GM19468 (cell line): ENCODE results near the gene EIF2AK2.

ENCODE experiments used
- ATAC-seq: cut with Tn5 transposase; IDR thresholded peaks from one replicate; pipeline ENCODE4 v1.9.1; 2021; ENCODE audit warnings: mild to moderate bottlenecking, moderate library complexity, moderate number of reproducible peaks; ENCODE audit not compliant: unreplicated experiment; ENCODE audit errors: extremely low read depth

EIF2AK2 gene

GRCh38 chr2:37173741-37174140 lies 17.0 kb upstream of the EIF2AK2 start:
- ATAC-seq: no peak

DNA sequence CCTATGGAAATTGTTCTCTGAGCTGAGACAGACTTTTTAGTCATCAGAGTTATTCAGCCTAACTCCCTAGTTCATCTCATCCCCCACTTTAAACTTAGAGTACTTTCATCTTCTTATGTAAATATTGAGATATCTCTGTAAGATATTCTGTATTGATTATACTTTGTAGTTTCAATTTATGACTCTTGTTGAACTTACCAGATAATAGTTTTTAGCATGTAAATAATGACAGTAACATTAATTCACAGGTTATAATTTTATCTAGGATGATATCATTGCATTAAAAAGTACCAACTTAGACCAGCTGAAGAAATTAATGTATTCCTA lies 14.8 kb upstream of the EIF2AK2 start:
- ATAC-seq: no peak

- no peak for ATAC-seq
Observed at GRCh38 chr2:37168217-37168981, 11.6 kb upstream of the EIF2AK2 start.

GRCh38 chr2:37167636-37168180 lies 10.9 kb upstream of the EIF2AK2 start:
- ATAC-seq: no peak

DNA sequence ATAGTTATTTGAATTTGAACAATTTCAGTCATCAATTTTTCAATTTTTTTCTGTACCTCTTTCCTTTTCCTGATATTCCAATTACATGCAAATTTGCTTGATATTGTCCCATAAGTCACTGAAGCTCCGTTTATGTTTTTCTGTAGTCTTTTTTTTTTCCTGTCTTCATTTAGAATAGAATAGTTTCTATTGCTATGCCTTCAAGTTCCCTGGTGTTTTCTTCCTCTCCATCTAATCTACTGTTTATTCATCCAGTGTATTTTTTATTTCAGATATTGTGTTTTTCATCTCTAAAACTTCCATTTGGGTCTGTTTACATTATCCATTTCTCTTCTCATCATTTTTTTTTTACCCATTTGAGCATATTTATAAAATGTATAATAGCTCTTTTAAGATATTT lies 8.0 kb upstream of the EIF2AK2 start:
- no peak for ATAC-seq

DNA sequence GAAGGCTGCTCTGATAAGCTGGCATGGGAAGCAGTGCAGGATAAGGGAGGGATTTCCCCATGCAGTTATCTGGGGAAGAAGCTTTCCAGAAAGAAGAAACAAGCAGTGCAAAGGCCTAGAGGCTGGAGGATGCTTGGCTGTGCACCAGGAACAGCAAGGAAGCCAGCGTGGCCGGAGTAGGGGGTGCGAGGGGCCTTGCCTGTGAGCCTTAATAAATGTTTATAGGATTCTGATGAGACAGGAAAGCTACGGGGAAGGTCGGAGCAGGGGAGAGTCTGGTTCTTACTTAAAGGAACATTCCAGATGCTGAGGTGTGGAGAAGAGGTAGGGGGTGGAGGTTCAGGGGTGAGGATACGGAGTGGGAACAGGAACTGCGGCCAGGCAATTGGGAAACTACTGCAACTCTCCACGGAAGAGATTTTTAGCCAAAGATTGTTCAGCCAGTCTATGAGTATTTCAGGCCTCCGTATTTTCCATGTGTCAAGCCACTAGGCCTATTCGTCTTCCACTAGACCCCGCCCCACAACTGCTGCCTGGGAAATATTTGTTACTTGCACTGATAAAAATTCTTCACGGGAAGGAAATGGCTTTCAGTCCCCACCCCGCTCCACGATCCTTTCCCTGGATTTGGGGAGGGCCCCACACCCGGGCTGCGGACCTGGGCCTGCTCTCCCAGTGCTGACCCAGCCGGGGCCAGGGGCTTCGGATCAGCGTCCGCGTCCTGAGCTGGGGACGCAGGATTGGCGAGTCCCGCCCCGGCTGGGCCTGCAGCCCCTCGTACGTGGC lies 516 bp downstream of the EIF2AK2 start:
- ATAC-seq: no peak

- ATAC-seq: no peak
Observed at GRCh38 chr2:37154785-37155184, 2.0 kb downstream of the EIF2AK2 start.

DNA sequence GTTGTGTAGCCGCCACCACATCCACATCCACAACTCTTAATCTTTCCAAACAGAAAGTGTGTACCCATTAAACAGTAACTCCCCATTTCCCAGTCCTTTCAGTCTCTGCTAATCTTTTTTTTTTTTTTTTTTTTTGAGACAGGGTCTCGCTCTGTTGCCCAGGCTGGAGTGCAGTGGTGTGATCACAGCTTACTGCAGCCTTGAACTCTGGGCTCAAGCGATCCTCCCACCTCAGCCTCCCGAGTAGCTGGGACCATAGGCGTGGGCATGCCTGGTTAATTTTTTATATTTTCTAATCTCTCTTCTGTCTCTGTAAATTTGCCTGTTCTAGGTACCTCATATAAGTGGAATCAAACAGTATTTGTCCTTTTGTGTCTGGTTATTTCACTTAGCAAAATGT lies 3.6 kb downstream of the EIF2AK2 start:
- ATAC-seq: no peak

DNA sequence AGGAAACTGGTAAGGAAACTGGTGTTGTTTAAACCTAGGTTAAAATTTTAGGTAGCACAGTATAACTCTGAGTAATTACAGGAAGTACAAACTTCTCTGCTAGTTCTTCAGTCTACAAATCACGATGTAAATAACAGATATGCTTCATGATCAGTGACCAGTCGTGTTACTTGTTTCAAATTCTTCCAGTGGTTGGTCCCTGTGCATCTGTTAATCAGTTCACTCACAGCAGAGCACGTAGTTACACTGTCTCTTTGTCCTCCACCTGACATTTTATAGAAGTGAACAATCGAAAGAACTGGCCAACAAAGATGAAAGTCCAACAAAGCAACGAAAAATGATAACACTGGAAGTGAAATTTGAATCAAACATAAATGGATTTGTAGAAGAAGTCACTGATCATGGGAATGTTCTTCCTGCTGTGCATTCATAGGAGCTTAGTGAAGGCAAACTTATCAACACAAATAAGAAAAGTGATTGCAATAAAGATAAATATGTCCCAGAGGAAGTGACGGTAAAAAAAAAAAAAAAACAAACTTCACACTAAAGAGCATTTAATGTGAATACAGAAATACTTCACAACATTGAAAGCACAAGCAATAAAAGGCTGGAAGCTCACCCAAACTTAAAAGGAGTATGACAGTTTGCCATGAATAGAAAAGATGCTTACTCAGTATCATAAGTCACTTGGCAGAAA lies 7.0 kb downstream of the EIF2AK2 start:
- ATAC-seq: no peak

- no peak for ATAC-seq
Observed at GRCh38 chr2:37148325-37148724, 8.5 kb downstream of the EIF2AK2 start.

DNA sequence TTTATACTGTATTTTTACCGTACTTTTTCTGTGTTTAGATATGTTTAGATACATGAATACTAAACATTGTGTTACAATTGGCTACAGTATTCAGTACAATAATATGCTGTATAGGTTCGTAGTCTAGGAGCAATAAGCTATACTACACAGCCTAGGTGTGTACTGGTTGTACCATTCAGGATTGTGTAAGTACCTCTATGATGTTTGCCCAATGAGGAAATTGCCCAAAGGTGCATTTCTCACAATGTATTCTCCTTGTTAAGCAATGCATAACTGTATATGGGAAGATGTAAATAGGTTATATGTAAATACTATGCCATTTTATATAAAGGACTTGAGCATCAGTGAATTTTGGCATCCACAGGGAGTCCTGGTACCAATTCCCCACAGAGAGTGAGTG lies 10.7 kb downstream of the EIF2AK2 start:
- no peak for ATAC-seq

GRCh38 chr2:37143974-37144373 lies 12.8 kb downstream of the EIF2AK2 start:
- no peak for ATAC-seq

DNA sequence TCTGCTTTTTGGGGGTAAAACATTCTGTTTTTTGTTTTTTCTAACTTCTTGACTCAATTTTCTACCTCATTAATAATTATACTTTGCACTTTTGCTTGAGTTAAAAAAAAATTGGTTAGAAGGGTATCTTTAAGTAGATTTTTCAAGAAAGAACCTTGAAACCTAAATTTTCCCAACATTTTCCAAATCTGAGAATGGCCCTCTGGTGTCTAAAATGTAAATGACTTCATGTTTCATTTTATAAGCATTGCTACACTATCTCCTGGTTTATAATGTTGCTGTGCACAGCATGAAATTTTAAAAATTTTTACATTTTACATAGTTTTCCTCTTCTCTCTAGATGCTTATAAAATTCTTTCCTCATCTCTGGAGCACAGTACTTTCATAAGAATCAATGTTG lies 14.2 kb downstream of the EIF2AK2 start:
- ATAC-seq: no peak

- ATAC-seq: no peak
Observed at GRCh38 chr2:37132914-37133313, 23.9 kb downstream of the EIF2AK2 start.

GRCh38 chr2:37125416-37125815 lies 31.4 kb downstream of the EIF2AK2 start:
- ATAC-seq: no peak

DNA sequence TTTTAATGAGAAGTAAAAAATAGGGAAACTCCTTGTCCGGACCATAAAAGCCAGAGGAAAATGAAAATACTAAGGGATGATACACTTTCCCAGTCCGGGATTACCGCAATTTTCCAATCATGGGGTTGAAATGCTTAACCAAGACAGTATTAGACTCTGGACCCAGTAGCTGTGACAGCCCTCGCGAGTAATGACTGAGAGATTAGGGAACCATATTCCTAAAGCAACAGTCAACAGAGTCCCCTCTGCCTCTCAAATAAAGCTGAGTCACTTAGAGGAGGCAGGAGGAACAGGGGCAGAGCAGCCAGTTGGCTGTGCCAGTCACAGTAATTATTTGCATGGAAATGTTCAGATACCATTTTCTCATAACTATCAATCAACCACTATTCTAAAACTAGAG lies 37.6 kb downstream of the EIF2AK2 start:
- ATAC-seq: no peak

- no peak for ATAC-seq
Observed at GRCh38 chr2:37117566-37117965, 39.2 kb downstream of the EIF2AK2 start.

GRCh38 chr2:37111958-37112357 lies 44.8 kb downstream of the EIF2AK2 start:
- no peak for ATAC-seq

GRCh38 chr2:37110306-37111212 lies 46.2 kb downstream of the EIF2AK2 start:
- ATAC-seq: no peak

DNA sequence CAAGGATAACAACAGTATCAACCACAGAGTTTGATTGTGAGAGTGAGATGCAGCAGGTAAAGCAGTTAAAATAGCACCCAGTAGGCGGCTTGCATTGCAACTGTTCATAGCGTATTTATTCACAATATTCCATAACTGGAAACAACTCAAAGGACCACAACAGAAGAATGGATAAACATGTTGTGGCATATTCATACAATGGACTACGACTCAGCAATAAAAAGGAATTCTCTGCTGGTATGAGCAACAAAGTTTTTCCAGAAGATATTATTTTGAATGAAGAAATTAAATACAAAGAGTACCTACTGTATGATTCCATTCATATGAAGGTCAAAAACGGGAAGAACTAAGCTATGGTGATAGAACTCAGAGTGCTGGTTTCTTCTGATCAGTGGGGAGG lies 47.3 kb downstream of the EIF2AK2 start:
- ATAC-seq: no peak
